NCI-H2227 (cell line): ENCODE data around the gene FBXW5.

Experiments used
- DNase-seq: peaks from one replicate; lab custom pipeline; 2025; ENCODE audit not compliant: unreplicated experiment; lab: John Stamatoyannopoulos, UW

FBXW5 gene

GRCh38 chr9:136913701-136914438 lies 30.7 kb downstream of the FBXW5 start:
- no peak for DNase-seq

GRCh38 chr9:136910901-136911245 lies 33.7 kb downstream of the FBXW5 start:
- no peak for DNase-seq

- no peak for DNase-seq
These were observed 34.2 kb downstream of the FBXW5 start for GRCh38 chr9:136910197-136910900.

- no peak for DNase-seq
These were observed 37.3 kb downstream of the FBXW5 start for GRCh38 chr9:136907011-136907914.

DNA sequence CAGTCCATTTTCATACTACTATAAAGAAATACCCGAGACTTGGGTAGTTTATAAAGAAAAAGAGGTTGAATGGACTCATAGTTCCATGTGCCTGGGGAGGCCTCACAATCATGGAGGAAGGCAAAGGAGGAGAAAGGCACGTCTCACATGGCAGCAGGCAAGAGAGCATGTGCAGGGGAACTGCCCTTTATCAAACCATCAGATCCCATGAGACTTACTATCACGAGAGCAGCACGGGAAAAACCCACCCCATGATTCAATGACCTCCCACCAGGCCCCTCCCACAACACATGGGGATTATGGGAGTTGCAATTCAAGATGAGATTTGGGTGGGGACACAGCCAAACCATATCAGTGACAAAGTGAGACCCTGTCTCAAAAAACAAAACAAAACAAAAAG lies 38.3 kb downstream of the FBXW5 start:
- DNase-seq: no peak

DNA sequence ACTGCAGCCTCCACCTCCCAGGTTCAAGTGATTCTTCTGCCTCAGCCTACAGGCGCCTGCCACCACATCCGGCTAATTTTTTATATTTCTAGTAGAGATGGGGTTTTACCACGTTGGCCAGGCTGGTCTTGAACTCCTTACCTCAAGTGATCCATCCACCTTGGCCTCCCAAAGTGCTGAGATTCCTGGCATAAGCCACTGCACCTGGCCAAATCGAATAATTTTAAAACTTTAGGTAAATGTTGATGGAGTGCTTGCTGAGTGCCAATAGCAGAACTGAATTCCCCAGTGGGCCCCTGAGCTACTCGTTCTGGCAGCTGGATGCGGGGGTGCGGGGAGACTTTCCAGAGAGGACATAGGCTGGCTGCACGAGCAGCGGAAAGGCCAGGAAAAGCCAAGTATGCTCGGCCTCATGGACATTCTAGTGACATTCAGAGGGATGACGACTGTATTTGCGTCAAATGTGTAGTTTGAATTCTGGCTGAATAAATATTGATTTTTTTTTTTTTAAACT lies 41.4 kb downstream of the FBXW5 start:
- DNase-seq: no peak

DNA sequence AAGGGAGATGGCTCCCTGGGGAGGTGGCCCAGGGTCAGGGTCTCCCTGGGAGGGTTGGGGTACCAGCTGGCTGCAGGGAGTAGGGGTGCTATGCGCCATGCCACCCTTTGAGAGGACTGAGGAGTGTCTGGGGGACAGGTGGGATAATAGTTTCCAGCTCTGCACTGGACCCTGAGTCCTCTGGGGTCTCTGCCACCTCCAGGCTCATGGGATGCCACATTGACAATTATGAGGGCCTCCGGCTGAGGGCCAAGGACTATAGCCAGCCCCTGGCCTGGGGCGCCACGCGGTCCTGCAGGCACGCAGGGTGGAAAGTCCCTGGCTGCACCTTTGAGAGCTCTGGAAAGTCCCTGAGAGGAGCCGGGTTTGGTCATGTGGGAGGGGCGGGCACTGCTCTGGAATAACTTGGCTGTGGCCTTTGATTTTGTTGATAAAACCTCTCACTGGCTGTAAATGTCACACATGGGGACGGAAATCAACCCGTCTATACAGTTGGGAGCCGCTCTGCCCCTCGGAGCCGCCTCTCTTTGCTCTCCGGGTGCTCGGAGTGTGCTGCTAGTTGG lies 42.2 kb downstream of the FBXW5 start:
- no peak for DNase-seq

GRCh38 chr9:136901516-136902258 lies 42.9 kb downstream of the FBXW5 start:
- DNase-seq: no peak

DNA sequence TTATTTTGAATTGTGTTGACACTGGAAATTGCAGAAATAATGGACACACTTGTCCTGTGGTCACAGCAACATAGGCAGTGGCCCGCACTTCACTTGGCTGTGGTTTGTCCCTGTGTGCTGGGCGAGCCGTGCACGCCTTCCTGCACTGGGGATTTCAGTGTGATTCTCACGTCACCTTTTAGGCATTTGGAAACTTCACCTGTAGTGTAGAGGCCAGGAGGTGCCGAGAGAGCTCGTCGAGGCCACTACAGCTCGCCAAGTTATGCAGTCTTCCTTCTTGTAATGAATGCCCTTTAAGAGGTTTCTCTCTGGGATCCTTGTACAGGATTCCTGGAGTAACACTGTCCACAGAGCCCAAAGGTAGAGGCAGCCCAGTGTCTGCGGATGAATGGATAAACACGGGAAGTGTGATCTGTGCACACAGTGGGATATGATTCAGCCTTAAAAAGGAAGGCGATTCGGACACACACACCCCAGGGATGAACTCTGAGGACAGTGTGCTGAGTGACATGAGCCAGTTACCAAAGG lies 43.5 kb downstream of the FBXW5 start:
- DNase-seq: no peak

DNA sequence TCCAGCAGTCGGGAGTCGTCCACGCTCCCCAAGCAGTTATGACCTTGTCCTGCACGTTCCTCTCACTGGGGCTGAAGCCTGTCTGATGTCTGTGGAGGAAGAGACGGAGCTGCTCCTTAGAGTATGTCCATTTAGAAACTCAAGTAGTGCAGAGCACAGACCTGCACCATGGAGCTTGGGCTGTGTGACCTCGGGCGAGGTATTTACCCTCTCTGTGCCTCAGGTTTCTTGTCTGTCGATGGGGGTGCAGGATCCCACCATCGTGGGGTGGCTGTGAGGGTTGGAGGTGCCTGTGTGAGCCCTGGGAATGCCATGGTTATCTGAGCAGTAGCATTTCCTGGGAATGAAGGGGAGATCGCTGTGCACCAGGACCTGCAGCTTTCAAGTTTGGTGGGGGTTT lies 44.0 kb downstream of the FBXW5 start:
- no peak for DNase-seq

DNA sequence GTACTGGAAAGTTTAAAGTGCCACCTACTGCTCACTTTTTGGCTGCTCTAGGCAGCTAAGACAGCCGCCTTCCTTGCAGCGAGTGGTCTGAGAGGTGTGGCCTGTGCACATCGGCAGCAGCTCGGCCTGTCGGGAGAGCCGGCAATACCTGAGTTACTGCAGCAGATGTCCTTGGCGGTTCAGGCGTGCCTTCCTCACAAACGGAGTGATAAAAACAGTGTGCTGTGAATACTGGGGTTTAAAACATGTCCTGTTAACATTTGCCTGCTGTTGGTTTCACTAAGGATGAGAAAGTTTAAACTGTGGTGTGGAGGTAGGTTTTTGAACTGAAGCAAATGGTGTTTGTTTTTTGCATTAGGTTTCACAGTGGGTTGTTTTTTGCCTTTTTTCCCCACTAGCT lies 45.3 kb downstream of the FBXW5 start:
- no peak for DNase-seq

DNA sequence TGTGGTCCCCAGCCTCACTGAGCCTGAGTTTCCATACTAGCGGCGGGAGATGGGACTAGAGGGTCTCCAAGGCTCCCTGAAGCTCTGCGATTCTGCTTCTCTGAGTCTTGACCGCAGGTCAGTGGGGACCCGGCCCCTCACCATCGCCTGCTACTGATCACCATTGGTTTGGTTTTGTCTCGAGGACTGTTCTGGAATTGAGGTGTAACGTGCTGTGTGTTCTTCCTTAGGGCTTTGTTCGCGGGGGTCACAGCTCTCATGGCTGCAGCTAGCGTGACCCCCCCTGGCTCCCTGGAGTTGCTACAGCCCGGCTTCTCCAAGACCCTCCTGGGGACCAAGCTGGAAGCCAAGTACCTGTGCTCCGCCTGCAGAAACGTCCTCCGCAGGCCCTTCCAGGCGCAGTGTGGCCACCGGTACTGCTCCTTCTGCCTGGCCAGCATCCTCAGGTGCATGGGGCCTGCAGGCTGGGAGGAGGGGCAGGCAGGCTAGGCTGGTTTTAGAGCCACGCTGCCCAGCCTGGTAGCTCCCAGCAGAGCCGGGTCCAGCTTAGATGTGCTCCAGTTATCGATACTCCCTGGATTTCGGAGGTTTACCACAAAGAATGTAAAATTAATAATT lies 45.9 kb downstream of the FBXW5 start:
- DNase-seq: no peak

- no peak for DNase-seq
These were observed 48.5 kb downstream of the FBXW5 start for GRCh38 chr9:136896027-136896426.

GRCh38 chr9:136890661-136891060 lies 53.9 kb downstream of the FBXW5 start:
- no peak for DNase-seq
